Progenitor cell of endocrine pancreas (in vitro differentiated cells): ENCODE measurements around the gene CCDC172. TPM values are rescaled to one million over a fixed set of nuclear protein-coding genes. Genes with fewer than 3 reads are reported as not detected.

Experiments used
- DNase-seq: peaks from one replicate; pipeline ENCODE4 v3.0.0; 2021; ENCODE audit warnings: low spot score; ENCODE audit not compliant: unreplicated experiment
- H3K27ac Mint-ChIP-seq: 2 replicates; pipeline ENCODE4 v1.8.0; 2021; ENCODE audit warnings: mild to moderate bottlenecking, moderate library complexity, mixed read lengths
- H3K27me3 Mint-ChIP-seq: 2 replicates; pipeline ENCODE4 v1.8.0; 2021; ENCODE audit warnings: mixed read lengths
- H3K36me3 Mint-ChIP-seq: 2 replicates; pipeline ENCODE4 v1.8.0; 2022; ENCODE audit warnings: mixed read lengths; ENCODE audit not compliant: insufficient read depth
- H3K4me1 Mint-ChIP-seq: 2 replicates; pipeline ENCODE4 v1.8.0; 2021; ENCODE audit warnings: low read depth, mixed read lengths
- H3K4me3 Mint-ChIP-seq: 2 replicates; pipeline ENCODE4 v1.8.0; 2021; ENCODE audit warnings: low read depth, mild to moderate bottlenecking, moderate library complexity, mixed read lengths
- H3K9me3 Mint-ChIP-seq: 2 replicates; pipeline ENCODE4 v1.8.0; 2021; ENCODE audit warnings: low read depth, mixed read lengths
- total RNA-seq: library from RNA; stranded (reverse); gene quantifications from 2 replicates; pipeline ENCODE4 v1.2.1, GENCODE V29; 2021
- TF ChIP-seq, protein P1 (sequence below): fragments of 200-600 bp; sonication (generic); IDR thresholded peaks from one replicate; pipeline ENCODE4 v1.5.0; 2021; ENCODE audit warnings: antibody characterized with exemption, mild to moderate bottlenecking; ENCODE audit not compliant: unreplicated experiment

The CCDC172 gene
- total RNA-seq, 1 donor from 2014 or later = not detected

DNA sequence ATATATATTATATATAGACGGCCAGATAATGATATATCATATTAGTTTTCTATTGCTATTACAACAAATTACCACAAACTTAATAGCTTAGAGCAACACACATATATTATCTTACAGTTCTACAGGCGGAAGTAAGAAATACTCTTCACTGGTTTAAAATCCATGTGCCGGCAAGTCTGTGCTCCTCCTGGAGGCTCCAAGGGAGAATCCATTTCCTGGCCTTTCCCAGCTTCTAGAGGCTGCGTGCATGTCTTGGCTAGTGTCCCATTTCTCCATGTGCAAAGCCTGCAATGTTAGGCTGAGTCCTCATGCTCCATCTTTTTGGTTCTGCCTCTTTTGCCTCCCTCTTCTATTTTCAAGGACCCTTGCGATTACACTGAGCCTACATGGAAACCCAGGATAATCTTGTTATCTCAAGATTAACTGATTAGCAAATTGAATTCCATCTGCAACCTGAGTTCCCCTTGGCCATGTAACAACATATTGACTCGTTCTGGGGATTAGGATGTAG, 79.5 kb downstream of the CCDC172 start:
- peaks cover 2% of the 10 kb centered on the region for H3K27me3 Mint-ChIP-seq
- H3K36me3 Mint-ChIP-seq = no peaks in the 10 kb centered on the region
- H3K4me1 Mint-ChIP-seq = no peaks in the 10 kb centered on the region
- H3K9me3 Mint-ChIP-seq = peaks cover 3% of the 10 kb centered on the region
- TF ChIP-seq, protein P1, sequence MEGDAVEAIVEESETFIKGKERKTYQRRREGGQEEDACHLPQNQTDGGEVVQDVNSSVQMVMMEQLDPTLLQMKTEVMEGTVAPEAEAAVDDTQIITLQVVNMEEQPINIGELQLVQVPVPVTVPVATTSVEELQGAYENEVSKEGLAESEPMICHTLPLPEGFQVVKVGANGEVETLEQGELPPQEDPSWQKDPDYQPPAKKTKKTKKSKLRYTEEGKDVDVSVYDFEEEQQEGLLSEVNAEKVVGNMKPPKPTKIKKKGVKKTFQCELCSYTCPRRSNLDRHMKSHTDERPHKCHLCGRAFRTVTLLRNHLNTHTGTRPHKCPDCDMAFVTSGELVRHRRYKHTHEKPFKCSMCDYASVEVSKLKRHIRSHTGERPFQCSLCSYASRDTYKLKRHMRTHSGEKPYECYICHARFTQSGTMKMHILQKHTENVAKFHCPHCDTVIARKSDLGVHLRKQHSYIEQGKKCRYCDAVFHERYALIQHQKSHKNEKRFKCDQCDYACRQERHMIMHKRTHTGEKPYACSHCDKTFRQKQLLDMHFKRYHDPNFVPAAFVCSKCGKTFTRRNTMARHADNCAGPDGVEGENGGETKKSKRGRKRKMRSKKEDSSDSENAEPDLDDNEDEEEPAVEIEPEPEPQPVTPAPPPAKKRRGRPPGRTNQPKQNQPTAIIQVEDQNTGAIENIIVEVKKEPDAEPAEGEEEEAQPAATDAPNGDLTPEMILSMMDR = no peak
- DNase-seq = no peak
- H3K27ac Mint-ChIP-seq = no peak overlapping the region
- no peak overlapping the region for H3K4me3 Mint-ChIP-seq

DNA sequence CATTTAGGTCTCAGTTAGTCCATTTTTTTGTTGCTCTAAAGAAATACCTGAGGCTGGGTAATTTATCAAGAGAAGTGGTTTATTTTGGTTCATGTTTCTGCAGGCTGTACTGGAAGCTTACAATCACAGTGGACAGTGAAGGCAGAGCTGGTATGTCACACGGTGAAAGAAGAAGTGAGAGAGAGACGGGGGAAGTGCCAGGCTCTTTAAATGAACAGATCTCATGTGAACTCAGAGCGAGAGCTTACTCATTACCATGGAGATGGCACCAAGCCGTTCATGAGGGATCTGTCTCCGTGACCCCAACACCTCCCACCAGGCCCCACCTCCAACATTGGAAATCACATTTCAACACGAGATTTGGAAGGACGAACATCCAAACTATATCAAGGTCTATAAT, 84.5 kb downstream of the CCDC172 start:
- Mint-ChIP-seq H3K4me1 (no peaks in the 10 kb centered on the region), H3K36me3 (no peaks in the 10 kb centered on the region), H3K4me3 (no peak overlapping the region), H3K27ac (no peak overlapping the region), H3K27me3 (peaks cover 2% of the 10 kb centered on the region), H3K9me3 (peaks cover 3% of the 10 kb centered on the region)
- DNase-seq = no peak
- TF ChIP-seq, protein P1 = no peak

DNA sequence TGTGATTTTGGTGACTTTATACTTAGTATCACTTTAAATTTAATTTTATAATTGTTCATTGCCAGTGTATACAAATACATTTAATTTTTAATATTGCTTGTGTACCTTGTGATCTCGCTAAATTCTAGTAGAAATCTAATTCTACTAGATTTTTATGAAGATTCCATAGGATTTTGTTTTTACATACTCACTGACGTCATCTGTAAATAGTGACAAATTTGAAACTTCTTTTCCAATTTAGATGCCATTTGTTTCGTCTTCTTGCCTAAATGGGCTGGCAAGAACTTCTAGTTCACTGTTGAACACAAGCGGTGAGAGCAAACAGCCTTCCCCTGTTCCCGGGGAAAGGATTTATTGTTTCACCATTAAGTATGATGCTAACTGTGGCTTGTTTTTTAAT, 86.1 kb downstream of the CCDC172 start:
- Mint-ChIP-seq H3K4me3 (no peak overlapping the region), H3K27me3 (peaks cover 2% of the 10 kb centered on the region), H3K36me3 (no peaks in the 10 kb centered on the region), H3K4me1 (no peaks in the 10 kb centered on the region), H3K9me3 (peaks cover 3% of the 10 kb centered on the region), H3K27ac (no peak overlapping the region)
- TF ChIP-seq, protein P1 = no peak
- no peak for DNase-seq

DNA sequence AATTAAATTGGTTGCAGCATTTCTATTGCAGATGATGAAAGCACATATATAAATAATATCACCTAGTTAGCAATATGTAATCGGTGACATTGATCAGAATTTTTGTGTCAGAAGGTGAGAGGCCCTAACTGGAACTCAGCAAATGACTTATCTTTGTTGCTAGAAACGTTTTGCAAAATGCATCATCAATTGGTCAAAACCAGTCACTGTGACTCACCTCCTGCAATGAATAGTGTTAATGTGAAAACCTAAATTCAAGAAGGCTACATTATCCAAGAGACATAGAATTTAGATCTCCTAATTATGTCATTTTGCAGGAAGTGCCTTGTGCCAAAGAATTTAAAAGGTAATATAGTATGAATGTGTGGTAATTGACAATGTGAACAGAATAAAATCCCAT, 93.6 kb downstream of the CCDC172 start:
- H3K4me3 Mint-ChIP-seq = no peak overlapping the region
- no peaks in the 10 kb centered on the region for H3K27me3 Mint-ChIP-seq
- DNase-seq = no peak
- TF ChIP-seq, protein P1 = no peak
- no peaks in the 10 kb centered on the region for H3K4me1 Mint-ChIP-seq
- no peaks in the 10 kb centered on the region for H3K36me3 Mint-ChIP-seq
- no peaks in the 10 kb centered on the region for H3K9me3 Mint-ChIP-seq
- no peak overlapping the region for H3K27ac Mint-ChIP-seq

DNA sequence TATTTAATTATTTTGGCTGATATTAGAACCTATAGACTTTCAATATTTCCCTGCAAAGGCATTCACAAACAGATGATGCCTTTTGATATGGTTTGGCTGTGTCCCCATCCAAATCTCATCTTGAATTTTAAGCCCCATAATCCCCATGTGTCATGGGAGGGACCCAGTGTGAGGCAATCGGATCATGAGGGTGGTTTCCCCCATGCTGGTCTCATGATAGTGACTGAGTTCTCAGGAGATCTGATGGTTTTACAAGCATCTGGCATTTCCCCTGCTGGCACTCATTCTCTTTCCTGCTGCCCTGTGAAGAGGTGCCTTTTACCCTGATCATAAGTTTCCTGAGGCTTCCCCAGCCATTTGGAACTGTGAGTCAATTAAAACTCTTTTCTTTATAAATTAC, 94.1 kb downstream of the CCDC172 start:
- no peaks in the 10 kb centered on the region for H3K27me3 Mint-ChIP-seq
- no peaks in the 10 kb centered on the region for H3K9me3 Mint-ChIP-seq
- H3K4me1 Mint-ChIP-seq = no peaks in the 10 kb centered on the region
- TF ChIP-seq, protein P1 = no peak
- no peak overlapping the region for H3K4me3 Mint-ChIP-seq
- H3K27ac Mint-ChIP-seq = no peak overlapping the region
- no peaks in the 10 kb centered on the region for H3K36me3 Mint-ChIP-seq
- no peak for DNase-seq
